Activated naive CD4-positive, alpha-beta T cell treated with anti-CD3 and anti-CD28 coated beads, Interleukin-2, amount 10 ng/mL, durations not matched to agents 7 days and 5 days (primary cell): ENCODE data around the gene MOBP.
"Not testable (repeated sequence)": the region's sequence is repeated elsewhere in the genome, so short reads cannot be mapped to it uniquely, and the experiment has no call there.

Experiments
- CTCF ChIA-PET: fragments of 350-600 bp; sonication (Branson Sonifier 250); formaldehyde crosslinking; loops from one replicate; lab custom pipeline; 2021; ENCODE audit warnings: antibody characterized with exemption; lab: Charles Lee
- DNase-seq: peaks from one replicate; pipeline ENCODE4 v3.0.0-alpha.2; 2020
- H3K27ac Mint-ChIP-seq: one replicate; pipeline ENCODE4 v1.8.0; 2021; ENCODE audit warnings: mild to moderate bottlenecking, moderate library complexity, mixed read lengths
- H3K27me3 Mint-ChIP-seq: one replicate; pipeline ENCODE4 v1.8.0; 2021; ENCODE audit warnings: mild to moderate bottlenecking, mixed read lengths
- H3K36me3 Mint-ChIP-seq: one replicate; pipeline ENCODE4 v1.8.0; 2021; ENCODE audit warnings: mixed read lengths
- H3K4me1 Mint-ChIP-seq: one replicate; pipeline ENCODE4 v1.8.0; 2021; ENCODE audit warnings: mixed read lengths
- H3K4me3 Mint-ChIP-seq: one replicate; pipeline ENCODE4 v1.8.0; 2021; ENCODE audit warnings: mild to moderate bottlenecking, moderate library complexity, mixed read lengths
- H3K9me3 Mint-ChIP-seq: one replicate; pipeline ENCODE4 v1.8.0; 2021; ENCODE audit warnings: mixed read lengths

MOBP gene, protein sequence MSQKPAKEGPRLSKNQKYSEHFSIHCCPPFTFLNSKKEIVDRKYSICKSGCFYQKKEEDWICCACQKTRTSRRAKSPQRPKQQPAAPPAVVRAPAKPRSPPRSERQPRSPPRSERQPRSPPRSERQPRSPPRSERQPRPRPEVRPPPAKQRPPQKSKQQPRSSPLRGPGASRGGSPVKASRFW

DNA sequence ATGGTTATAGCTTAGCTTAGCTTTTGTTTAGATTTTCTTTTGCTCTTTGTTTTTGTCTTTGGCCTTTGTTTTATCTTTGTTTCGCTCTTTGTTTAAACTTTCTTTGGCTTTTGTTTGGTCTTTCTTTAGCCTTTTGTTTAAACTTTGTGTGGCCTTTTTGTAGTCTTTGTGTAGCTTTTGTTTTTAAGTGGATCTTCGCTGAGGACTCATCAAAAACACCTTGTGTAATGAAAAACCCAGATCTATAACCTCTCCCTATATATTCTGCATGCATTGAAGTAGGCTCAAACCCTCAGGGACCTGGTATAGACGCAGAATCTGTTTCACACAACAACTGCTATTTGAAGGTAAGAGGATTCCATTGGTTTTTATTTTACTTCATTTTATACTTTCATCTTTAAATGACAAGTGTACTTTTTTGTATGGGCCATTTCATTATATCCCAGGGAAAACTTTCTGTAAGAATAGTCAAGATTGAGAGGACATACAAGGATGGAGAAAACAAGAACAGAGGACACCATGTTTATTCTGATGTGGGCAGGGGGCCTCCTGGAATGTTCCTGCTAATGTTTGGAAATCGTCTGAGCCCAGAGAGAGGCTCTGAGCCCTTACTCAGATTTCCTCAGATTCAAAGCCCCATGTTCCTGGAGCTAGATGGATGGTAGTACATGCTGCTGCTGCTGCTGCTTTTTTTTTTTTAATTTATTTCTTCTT lies at the start of gene MOBP:
Gene MOBP, plus strand, starts transcription at position 287 of the 714 bp plus-strand sequence. CDS start 34,390 bp downstream, outside the sequence.
- no peaks in the 10 kb centered on the region for H3K9me3 Mint-ChIP-seq
- CTCF ChIA-PET = interaction anchor here (0.6 to 0.8 kb wide), 2 partner anchors 19 to 20 kb away, joined by 3 read pairs; no protein-coding TSS in a partner anchor
- no peak within 1 kb of the TSS for H3K4me3 Mint-ChIP-seq
- peaks cover 22% of the 10 kb centered on the region for H3K27me3 Mint-ChIP-seq
- no peak within 1 kb of the TSS for H3K27ac Mint-ChIP-seq
- no peaks in the 10 kb centered on the region for H3K4me1 Mint-ChIP-seq
- no peaks in the 10 kb centered on the region for H3K36me3 Mint-ChIP-seq
- no peak for DNase-seq

DNA sequence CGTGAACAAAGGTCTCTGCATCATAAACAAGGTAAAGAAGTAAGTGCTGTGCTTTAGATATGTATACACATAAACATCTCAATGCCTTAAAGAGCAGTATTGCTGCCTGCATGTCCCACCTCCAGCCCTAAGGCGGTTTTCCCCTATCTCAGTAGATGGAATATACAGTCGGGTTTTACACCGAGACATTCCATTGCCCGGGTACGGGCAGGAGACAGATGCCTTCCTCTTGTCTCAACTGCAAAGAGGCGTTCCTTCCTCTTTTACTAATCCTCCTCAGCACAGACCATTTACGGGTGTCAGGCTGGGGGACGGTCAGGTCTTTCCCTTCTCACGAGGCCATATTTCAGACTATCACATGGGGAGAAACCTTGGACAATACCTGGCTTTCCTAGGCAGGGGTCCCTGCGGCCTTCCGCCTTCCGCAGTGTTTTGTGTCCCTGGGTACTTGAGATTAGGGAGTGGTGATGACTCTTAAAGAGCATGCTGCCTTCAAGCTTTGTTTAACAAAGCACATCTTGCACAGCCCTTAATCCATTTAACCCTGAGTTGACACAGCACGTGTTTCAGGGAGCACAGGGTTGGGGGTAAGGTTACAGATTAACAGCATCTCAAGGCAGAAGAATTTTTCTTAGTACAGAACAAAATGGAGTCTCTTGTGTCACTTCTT lies 48.8 kb upstream of the MOBP start:
- H3K4me3 Mint-ChIP-seq, H3K4me1 Mint-ChIP-seq, H3K9me3 Mint-ChIP-seq, CTCF ChIA-PET, H3K27ac Mint-ChIP-seq, DNase-seq: not testable (repeated sequence)
- Mint-ChIP-seq H3K27me3 (peaks cover 16% of the 10 kb centered on the region), H3K36me3 (peaks cover 12% of the 10 kb centered on the region)

DNA sequence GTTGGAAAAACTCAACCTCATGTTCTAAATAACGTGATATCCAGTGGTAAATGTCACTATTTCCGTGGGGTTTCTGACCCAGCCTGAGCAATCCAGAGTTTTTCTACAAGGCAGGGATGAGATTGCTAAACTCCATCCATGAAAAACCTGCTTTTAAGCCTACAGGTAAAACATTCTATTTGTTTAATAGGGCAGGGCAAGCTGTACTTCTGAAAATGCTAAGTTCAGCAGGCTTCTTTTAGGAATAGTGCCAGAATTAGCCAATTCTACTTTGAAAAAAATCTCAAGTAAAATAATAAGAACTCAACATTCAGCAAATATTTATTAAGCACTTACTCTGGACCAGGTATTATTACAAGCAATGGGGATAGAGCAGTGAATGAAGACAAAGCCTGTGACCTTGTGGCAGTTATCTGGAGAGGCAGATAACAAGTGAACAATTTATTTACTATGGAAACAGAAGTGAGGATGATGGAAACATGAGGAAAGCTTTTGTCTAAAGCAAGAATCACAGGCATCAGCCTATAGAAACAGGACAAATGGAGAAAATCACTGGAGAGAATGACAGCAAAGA lies 47.7 kb upstream of the MOBP start:
- DNase-seq = no peak
- Mint-ChIP-seq H3K27me3 (peaks cover 16% of the 10 kb centered on the region), H3K36me3 (peaks cover 2% of the 10 kb centered on the region), H3K9me3 (no peaks in the 10 kb centered on the region), H3K4me1 (no peaks in the 10 kb centered on the region), H3K4me3 (no peak overlapping the region), H3K27ac (no peak overlapping the region)
- CTCF ChIA-PET = no interaction called here

DNA sequence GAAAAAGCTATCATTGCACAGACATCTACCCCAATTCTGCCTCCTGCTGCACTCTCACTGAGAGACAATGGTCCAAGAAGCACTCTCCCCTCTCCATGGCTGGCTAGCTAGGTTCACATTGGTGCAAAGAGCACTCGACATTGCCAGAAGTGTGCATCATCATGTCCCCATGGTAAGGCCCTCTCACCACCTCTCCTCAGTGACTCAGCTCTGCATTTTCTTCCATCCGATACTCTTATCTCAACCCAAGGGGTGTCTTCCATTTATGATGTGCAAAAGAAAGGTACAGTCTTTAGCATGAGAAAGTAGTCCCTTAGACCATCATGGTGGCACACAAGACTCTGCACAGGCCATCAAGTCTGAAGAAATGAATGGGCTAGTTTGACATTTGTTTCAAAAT lies 46.9 kb upstream of the MOBP start:
- peaks cover 16% of the 10 kb centered on the region for H3K27me3 Mint-ChIP-seq
- H3K9me3 Mint-ChIP-seq = no peaks in the 10 kb centered on the region
- CTCF ChIA-PET = no interaction called here
- no peaks in the 10 kb centered on the region for H3K36me3 Mint-ChIP-seq
- no peak for DNase-seq
- H3K4me3 Mint-ChIP-seq = no peak overlapping the region
- H3K4me1 Mint-ChIP-seq = no peaks in the 10 kb centered on the region
- H3K27ac Mint-ChIP-seq = no peak overlapping the region

DNA sequence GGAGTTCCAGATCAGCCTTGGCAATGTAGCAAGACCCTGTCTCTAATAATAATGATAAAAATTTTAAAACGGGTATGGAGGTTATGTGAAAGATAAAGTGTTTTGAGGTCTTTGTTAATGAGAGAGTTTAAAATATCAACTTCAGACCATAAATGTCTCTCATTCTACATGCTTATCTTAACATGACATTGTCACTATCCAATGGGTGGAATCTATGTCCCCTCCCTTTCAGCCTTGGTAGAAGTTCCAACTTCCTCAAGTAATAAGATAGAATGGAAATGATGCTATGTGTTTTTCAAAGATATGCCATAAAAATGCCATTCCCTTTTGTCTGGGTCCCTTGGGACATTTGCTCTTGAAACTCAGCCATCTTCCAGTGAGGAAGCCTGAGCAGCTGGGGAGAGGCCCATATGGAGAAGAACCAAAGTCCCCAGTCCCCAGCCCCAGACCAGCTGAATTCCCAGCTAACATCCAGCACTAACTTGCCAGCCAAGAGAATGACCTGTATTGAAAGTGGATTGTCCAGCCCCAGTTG lies 44.0 kb upstream of the MOBP start:
- Mint-ChIP-seq H3K9me3 (no peaks in the 10 kb centered on the region), H3K36me3 (no peaks in the 10 kb centered on the region), H3K27ac (no peak overlapping the region), H3K4me3 (no peak overlapping the region), H3K4me1 (no peaks in the 10 kb centered on the region), H3K27me3 (peaks cover 15% of the 10 kb centered on the region)
- CTCF ChIA-PET = no interaction called here
- DNase-seq = no peak

DNA sequence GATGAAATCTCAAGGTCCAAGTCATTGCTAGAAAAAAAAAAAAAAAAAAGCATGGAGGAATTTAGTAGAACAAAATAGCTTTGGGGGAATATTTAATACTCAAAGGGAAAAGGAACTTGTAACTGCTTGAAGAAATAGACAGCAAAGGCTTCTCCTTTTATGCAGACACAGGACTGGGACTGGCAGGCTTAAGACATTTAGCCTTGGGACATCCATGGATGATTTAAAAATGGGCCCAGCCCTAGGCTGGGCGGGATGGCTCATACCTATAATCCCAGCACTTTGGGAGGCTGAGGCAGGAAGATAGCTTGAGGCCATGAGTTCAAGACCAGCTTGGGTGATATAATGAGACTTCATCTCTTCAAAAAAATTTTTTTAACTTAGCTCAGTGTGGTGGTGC lies 41.2 kb upstream of the MOBP start:
- no peaks in the 10 kb centered on the region for H3K4me1 Mint-ChIP-seq
- H3K36me3 Mint-ChIP-seq = no peaks in the 10 kb centered on the region
- DNase-seq = no peak
- H3K27me3 Mint-ChIP-seq = peaks cover 23% of the 10 kb centered on the region
- no peaks in the 10 kb centered on the region for H3K9me3 Mint-ChIP-seq
- CTCF ChIA-PET = interaction anchor here (0.6 to 0.9 kb wide), 3 partner anchors 9 to 73 kb away, joined by 3 to 4 read pairs (median 3); no protein-coding TSS in a partner anchor
- no peak overlapping the region for H3K27ac Mint-ChIP-seq
- no peak overlapping the region for H3K4me3 Mint-ChIP-seq

DNA sequence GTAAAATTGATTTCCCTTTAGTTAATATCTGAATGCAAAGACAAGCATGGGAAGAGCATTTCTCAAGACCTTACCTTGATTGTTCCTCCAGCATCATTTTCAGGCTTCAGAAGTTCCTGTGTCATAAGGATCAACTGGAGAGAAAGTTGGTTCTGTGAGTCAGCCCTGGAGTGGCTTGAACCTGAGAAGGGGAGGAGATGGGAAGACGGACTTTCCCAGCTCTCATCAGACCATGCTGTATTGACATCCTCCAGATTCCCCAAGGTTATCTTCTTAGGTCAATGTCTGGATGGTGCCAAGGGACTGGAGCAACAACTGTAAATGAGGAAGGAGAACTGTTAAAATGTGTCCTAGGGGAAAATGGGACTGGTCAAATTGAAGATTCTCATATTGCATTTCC lies 40.0 kb upstream of the MOBP start:
- CTCF ChIA-PET = interaction anchor here (1.5 kb wide), 1 partner anchor 19 kb away, joined by 5 read pairs; no protein-coding TSS in a partner anchor
- H3K36me3 Mint-ChIP-seq = no peaks in the 10 kb centered on the region
- H3K27me3 Mint-ChIP-seq = peaks cover 23% of the 10 kb centered on the region
- no peak overlapping the region for H3K4me3 Mint-ChIP-seq
- no peak overlapping the region for H3K27ac Mint-ChIP-seq
- DNase-seq = no peak
- no peaks in the 10 kb centered on the region for H3K9me3 Mint-ChIP-seq
- no peaks in the 10 kb centered on the region for H3K4me1 Mint-ChIP-seq

DNA sequence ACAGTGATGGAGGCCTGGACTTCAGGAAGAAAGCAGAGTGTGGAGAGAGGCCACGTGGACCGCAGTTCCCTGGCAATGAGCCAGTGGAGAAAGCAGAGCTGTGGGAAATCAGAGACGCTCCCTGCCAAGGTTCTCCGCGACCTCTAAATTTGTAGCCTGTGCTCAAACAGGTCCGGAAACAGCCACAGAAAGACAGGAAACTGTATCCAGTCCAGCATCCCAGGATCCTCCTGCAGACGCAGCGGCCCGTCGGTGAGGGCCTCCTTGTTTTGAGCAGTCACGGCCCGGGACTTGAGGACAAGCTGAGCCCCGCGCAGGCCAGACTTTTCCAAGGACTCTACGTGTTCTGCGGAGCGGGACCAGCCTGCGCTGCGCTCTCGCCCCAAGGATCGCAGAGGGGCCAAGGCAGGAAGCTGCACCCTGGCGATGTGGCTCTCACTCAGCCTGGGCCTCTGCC lies 38.7 kb upstream of the MOBP start:
- CTCF ChIA-PET = no interaction called here
- no peaks in the 10 kb centered on the region for H3K4me1 Mint-ChIP-seq
- no peaks in the 10 kb centered on the region for H3K36me3 Mint-ChIP-seq
- DNase-seq = no peak
- no peak overlapping the region for H3K4me3 Mint-ChIP-seq
- H3K27me3 Mint-ChIP-seq = peaks cover 23% of the 10 kb centered on the region
- H3K9me3 Mint-ChIP-seq = no peaks in the 10 kb centered on the region
- H3K27ac Mint-ChIP-seq = no peak overlapping the region

DNA sequence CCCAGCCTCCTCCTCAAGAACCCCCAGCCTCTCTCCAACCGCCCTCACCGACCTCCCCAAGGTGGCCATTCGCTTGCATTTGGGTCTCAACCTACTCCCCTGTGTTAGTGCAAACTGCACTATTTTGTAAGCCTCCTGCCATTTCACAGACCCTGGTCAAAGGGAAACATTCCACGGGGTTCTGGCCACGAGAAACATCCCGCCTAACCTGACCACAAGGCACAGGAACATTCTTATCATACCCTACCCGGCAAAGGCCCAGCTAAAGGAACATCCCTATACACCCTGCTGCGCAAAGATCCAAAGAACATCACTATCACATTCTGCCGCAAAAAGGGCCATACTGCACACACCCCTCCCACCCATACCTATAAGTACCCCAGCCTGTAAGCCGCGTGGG lies 38.0 kb upstream of the MOBP start:
- peaks cover 23% of the 10 kb centered on the region for H3K27me3 Mint-ChIP-seq
- no peak overlapping the region for H3K4me3 Mint-ChIP-seq
- H3K9me3 Mint-ChIP-seq = no peaks in the 10 kb centered on the region
- H3K36me3 Mint-ChIP-seq = no peaks in the 10 kb centered on the region
- DNase-seq = no peak
- no peak overlapping the region for H3K27ac Mint-ChIP-seq
- CTCF ChIA-PET = no interaction called here
- no peaks in the 10 kb centered on the region for H3K4me1 Mint-ChIP-seq

DNA sequence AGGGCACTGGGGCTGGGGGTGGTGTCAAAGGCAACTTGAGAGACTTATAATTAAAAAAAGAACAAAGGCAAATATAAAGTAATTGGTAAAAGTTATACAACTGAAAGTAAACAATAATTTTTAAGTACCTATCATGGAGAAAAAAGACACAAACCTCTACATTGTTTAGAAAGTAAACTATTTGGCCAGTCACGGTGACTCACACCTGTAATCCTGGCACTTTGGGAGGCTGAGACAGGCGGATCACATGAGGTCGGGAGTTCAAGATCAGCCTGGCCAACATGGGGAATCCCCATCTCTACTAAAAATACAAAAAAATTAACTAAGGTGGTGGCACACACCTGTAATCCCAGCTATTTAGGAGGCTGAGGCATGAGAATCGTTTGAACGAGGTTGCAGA lies 35.1 kb upstream of the MOBP start:
- H3K27ac Mint-ChIP-seq = no peak overlapping the region
- H3K4me3 Mint-ChIP-seq = no peak overlapping the region

DNA sequence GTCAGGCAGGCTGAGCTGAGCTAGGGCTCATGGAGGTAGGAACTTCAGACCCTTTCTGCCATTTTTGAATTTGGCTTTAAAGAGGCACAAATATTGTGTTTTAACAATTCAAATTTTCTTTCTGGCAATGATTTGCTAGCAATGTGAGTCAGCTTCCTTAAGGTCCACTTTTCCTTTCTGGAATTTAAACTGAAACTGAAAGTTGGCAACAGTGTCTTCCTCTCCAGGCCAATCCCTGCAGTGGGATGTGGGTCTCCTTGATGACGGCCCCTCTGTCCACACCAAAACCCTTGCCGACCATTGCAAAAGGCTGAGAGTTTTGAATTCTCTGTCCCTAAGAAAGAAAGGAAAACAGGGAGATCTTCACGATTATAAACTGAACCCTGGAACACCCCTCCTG lies 33.8 kb upstream of the MOBP start:
- Mint-ChIP-seq H3K27me3 (peaks cover 17% of the 10 kb centered on the region), H3K4me3 (no peak overlapping the region), H3K9me3 (no peaks in the 10 kb centered on the region), H3K4me1 (no peaks in the 10 kb centered on the region), H3K27ac (no peak overlapping the region), H3K36me3 (no peaks in the 10 kb centered on the region)
- CTCF ChIA-PET = interaction anchor here (2.3 kb wide), 1 partner anchor 13 kb away, joined by 11 read pairs; no protein-coding TSS in a partner anchor
- no peak for DNase-seq

More for the DNA sequence above, 35.1 kb upstream of the MOBP start:
- H3K9me3 Mint-ChIP-seq = no peaks in the 10 kb centered on the region
- H3K4me1 Mint-ChIP-seq = no peaks in the 10 kb centered on the region
- H3K27me3 Mint-ChIP-seq = peaks cover 22% of the 10 kb centered on the region
- no peak for DNase-seq
- no peaks in the 10 kb centered on the region for H3K36me3 Mint-ChIP-seq
- CTCF ChIA-PET = interaction anchor here (0.6 kb wide), 1 partner anchor 1667 kb away, joined by 3 read pairs; no protein-coding TSS in a partner anchor

DNA sequence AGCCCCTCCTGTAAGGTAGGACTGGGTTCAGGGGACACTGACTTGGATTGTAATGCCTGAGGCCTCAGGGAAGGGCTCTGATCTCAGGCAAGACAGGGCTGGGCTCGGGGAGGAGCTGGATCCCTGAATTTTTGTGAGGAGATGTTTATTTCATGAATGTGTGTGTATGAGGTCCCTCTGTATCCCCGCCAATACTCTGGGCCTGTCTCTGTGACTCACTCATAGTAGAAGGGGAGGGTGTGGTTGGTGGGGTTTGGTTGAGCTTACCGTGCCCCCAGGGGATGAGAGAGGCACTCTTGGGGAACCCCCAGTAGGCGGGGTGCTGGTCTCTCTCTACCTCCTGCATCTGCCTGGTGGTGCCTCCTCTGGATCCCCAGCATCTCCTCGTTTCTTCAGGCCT lies 32.9 kb upstream of the MOBP start:
- peaks cover 8% of the 10 kb centered on the region for H3K27me3 Mint-ChIP-seq
- H3K4me3 Mint-ChIP-seq = no peak overlapping the region
- CTCF ChIA-PET = interaction anchor here (2.3 kb wide), 1 partner anchor 12 kb away, joined by 11 read pairs; no protein-coding TSS in a partner anchor
- H3K4me1 Mint-ChIP-seq = no peaks in the 10 kb centered on the region
- no peaks in the 10 kb centered on the region for H3K9me3 Mint-ChIP-seq
- H3K36me3 Mint-ChIP-seq = no peaks in the 10 kb centered on the region
- no peak for DNase-seq
- H3K27ac Mint-ChIP-seq = no peak overlapping the region

DNA sequence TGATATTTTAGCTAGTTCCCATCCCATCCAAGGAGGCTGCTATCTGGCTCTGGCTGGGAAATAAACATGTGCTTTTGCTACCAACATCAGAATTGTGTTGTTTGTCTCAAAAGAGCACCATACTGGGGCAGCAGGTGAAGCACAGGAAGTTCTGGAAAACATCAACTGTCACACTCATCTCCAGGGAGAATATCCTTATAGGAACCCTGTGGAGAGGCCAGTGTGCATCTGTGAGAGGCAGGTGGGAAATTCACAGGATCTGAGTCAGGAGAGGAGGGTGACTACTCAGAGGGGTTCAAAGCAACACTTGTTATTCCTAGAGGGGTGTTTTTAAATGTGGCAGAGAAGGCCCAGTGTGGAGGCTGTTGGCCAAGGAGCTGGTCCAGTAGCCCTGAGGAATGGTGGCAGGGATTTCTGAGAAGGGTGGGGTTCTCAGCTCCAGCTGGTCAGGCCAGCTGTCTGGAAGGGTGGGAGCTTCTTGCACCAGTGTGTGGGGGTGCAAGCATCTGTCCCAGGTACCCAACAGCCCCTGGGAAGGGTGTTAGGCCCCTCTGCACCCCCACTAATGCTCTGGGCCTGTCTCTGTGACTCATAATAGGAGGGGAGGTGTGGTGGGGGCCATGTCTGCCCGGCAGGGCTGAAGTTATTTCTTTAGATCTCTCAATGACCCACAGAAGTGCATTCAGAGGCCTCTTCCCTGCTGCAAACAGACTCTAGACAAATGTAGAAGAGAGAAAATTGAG lies 32.3 kb upstream of the MOBP start:
- Mint-ChIP-seq H3K4me1 (no peaks in the 10 kb centered on the region), H3K27ac (no peak overlapping the region), H3K4me3 (no peak overlapping the region), H3K27me3 (peaks cover 4% of the 10 kb centered on the region), H3K36me3 (no peaks in the 10 kb centered on the region), H3K9me3 (no peaks in the 10 kb centered on the region)
- no peak for DNase-seq
- CTCF ChIA-PET = interaction anchor here (2.3 kb wide), 1 partner anchor 12 kb away, joined by 11 read pairs; no protein-coding TSS in a partner anchor
